Neural cell (in vitro differentiated cells): ENCODE data around the gene CTDSPL. TPM values are rescaled to one million over a fixed set of nuclear protein-coding genes. Genes with fewer than 3 reads are reported as not detected.

ENCODE experiments used
- H2AFZ ChIP-seq: fragments of 200-600, 300-800 bp; sonication (generic), shearing (Covaris generic); 2 replicates; pipeline ENCODE4 v1.6.0; 2014; ENCODE audit warnings: low read depth, mild to moderate bottlenecking, antibody characterized with exemption, low read length, moderate library complexity
- H3F3A ChIP-seq: fragments of 200-600 bp; shearing (Covaris generic); 2 replicates; pipeline ENCODE4 v1.6.1; 2016; ENCODE audit warnings: mild to moderate bottlenecking, moderate library complexity, mixed read lengths, antibody characterized with exemption, low read length; ENCODE audit not compliant: insufficient read depth, poor library complexity, severe bottlenecking
- H3K27ac ChIP-seq: fragments of 200-600, 300-800 bp; sonication (generic), shearing (Covaris generic); 2 replicates; pipeline ENCODE4 v1.5.1; 2014; ENCODE audit warnings: mild to moderate bottlenecking, low read length, moderate library complexity
- H3K27me3 ChIP-seq: fragments of 300-800, 200-600 bp; sonication (generic), shearing (Covaris generic); 2 replicates; pipeline ENCODE4 v1.6.0; 2014; ENCODE audit warnings: mild to moderate bottlenecking, low read depth, low read length, moderate library complexity; ENCODE audit not compliant: insufficient read depth
- H3K36me3 ChIP-seq: fragments of 300-800, 200-600 bp; sonication (generic), shearing (Covaris generic); 2 replicates; pipeline ENCODE4 v1.5.1; 2014; ENCODE audit warnings: mild to moderate bottlenecking, antibody characterized with exemption, low read length, moderate library complexity; ENCODE audit not compliant: insufficient read depth
- H3K4me2 ChIP-seq: fragments of 300-800, 200-600 bp; sonication (generic), shearing (Covaris generic); 2 replicates; pipeline ENCODE4 v1.6.0; 2014; ENCODE audit warnings: mild to moderate bottlenecking, low read length
- H3K4me3 ChIP-seq: fragments of 300-800, 200-600 bp; sonication (generic), shearing (Covaris generic); 2 replicates; pipeline ENCODE4 v1.5.1; 2014; ENCODE audit warnings: mild to moderate bottlenecking, low read length, moderate library complexity
- H3K79me2 ChIP-seq: fragments of 200-600 bp; shearing (Covaris generic); replicated peaks from 2 replicates; pipeline ENCODE4 v1.6.0; 2014; ENCODE audit warnings: mild to moderate bottlenecking, low read length, moderate library complexity; ENCODE audit not compliant: insufficient read depth
- H3K9ac ChIP-seq: fragments of 300-800, 200-600 bp; sonication (generic), shearing (Covaris generic); 2 replicates; pipeline ENCODE4 v1.6.1; 2016; ENCODE audit warnings: mild to moderate bottlenecking, low read length, mixed read lengths
- H3K9me2 ChIP-seq: fragments of 200-600 bp; shearing (Covaris generic); 2 replicates; pipeline ENCODE4 v1.6.1; 2016; ENCODE audit warnings: mild to moderate bottlenecking, low read length, mixed read lengths; ENCODE audit not compliant: insufficient read depth
- H3K9me3 ChIP-seq: fragments of 200-600, 300-800 bp; sonication (generic), shearing (Covaris generic); 2 replicates; pipeline ENCODE4 v1.6.1; 2016; ENCODE audit warnings: mild to moderate bottlenecking, mixed run types, low read length, moderate library complexity, mixed read lengths
- H4K20me1 ChIP-seq: fragments of 200-600 bp; shearing (Covaris generic); 2 replicates; pipeline ENCODE4 v1.6.1; 2016; ENCODE audit warnings: mild to moderate bottlenecking, mixed run types; ENCODE audit not compliant: insufficient read depth
- CTCF ChIP-seq: fragments of 450-650 bp; IDR thresholded peaks from 2 replicates; pipeline ENCODE4 v1.5.1; 2014; ENCODE audit warnings: antibody characterized with exemption, mild to moderate bottlenecking, moderate library complexity; ENCODE audit not compliant: poor library complexity, severe bottlenecking
- EP300 ChIP-seq: fragments of 450-650 bp; conservative IDR thresholded peaks from 2 replicates; pipeline ENCODE4 v1.6.1; 2014; ENCODE audit warnings: antibody characterized with exemption, mild to moderate bottlenecking, moderate library complexity; ENCODE audit not compliant: poor library complexity, severe bottlenecking
- EZH2 ChIP-seq: fragments of 200-600, 300-800 bp; shearing (Covaris generic), sonication (generic); IDR thresholded peaks from 2 replicates; pipeline ENCODE4 v1.6.1; 2014; ENCODE audit warnings: antibody characterized with exemption, low read length, borderline replicate concordance, mild to moderate bottlenecking; ENCODE audit not compliant: insufficient read depth, poor library complexity, severe bottlenecking
- MXI1 ChIP-seq: fragments of 450-650 bp; conservative IDR thresholded peaks from 2 replicates; pipeline ENCODE4 v1.6.1; 2014; ENCODE audit warnings: antibody characterized with exemption, mild to moderate bottlenecking; ENCODE audit not compliant: poor library complexity, severe bottlenecking
- POLR2AphosphoS5 ChIP-seq: IDR thresholded peaks from 2 replicates; pipeline ENCODE4 v1.6.1; 2012
- RAD21 ChIP-seq: fragments of 450-650 bp; conservative IDR thresholded peaks from 2 replicates; pipeline ENCODE4 v1.6.1; 2014; ENCODE audit warnings: antibody characterized with exemption, mild to moderate bottlenecking, moderate library complexity
- REST ChIP-seq: IDR thresholded peaks from 2 replicates; pipeline ENCODE4 v1.6.1; 2012; ENCODE audit warnings: borderline replicate concordance
- SMC3 ChIP-seq: fragments of 450-650 bp; conservative IDR thresholded peaks from 2 replicates; pipeline ENCODE4 v1.6.1; 2014; ENCODE audit warnings: antibody characterized with exemption, mild to moderate bottlenecking, moderate library complexity; ENCODE audit not compliant: poor library complexity
- TAF1 ChIP-seq: IDR thresholded peaks from 2 replicates; pipeline ENCODE4 v1.6.1; 2012; ENCODE audit warnings: low read depth
- polyA plus RNA-seq: library from polyadenylated mRNA; depleted of rRNA; stranded (reverse); fragments of >200 nt; gene quantifications from 2 replicates; pipeline ENCODE4 v1.2.3, GENCODE V29; 2014

CTDSPL gene
- polyA plus RNA-seq, 1 donor from 2014 or later: 17.0 TPM

GRCh38 chr3:37823189-37823588 is 38.5 kb upstream of the CTDSPL start:
- no peaks in the 10 kb centered on the region for H3F3A ChIP-seq
- no peaks in the 10 kb centered on the region for H3K79me2 ChIP-seq
- H3K27me3 ChIP-seq: no peaks in the 10 kb centered on the region
- no peak overlapping the region for H3K27ac ChIP-seq
- no peak overlapping the region for H2AFZ ChIP-seq
- no peaks in the 10 kb centered on the region for H3K36me3 ChIP-seq
- H4K20me1 ChIP-seq: no peaks in the 10 kb centered on the region
- no peak overlapping the region for H3K4me3 ChIP-seq
- no peak overlapping the region for H3K9ac ChIP-seq
- H3K4me2 ChIP-seq: no peak overlapping the region
- H3K9me3 ChIP-seq: no peaks in the 10 kb centered on the region
- TF ChIP-seq TAF1 (no peak), RAD21 (no peak), EP300 (no peak), MXI1 (no peak), SMC3 (no peak), REST (no peak), EZH2 (no peak), CTCF (no peak), POLR2AphosphoS5 (no peak)
- no peaks in the 10 kb centered on the region for H3K9me2 ChIP-seq

GRCh38 chr3:37824090-37824953 is 37.4 kb upstream of the CTDSPL start:
- Histone ChIP-seq H2AFZ (no peak overlapping the region), H3K36me3 (no peaks in the 10 kb centered on the region), H3F3A (no peaks in the 10 kb centered on the region), H3K27ac (no peak overlapping the region), H3K27me3 (no peaks in the 10 kb centered on the region), H3K4me2 (no peak overlapping the region), H3K9me3 (no peaks in the 10 kb centered on the region), H3K79me2 (no peaks in the 10 kb centered on the region), H3K9ac (no peak overlapping the region), H3K4me3 (no peak overlapping the region), H4K20me1 (no peaks in the 10 kb centered on the region), H3K9me2 (no peaks in the 10 kb centered on the region)
- TF ChIP-seq REST (no peak), CTCF (no peak)
